GM23338 (cell line): Measurements from ENCODE around the gene ZNF177. TPM values are rescaled to one million over a fixed set of nuclear protein-coding genes. Genes with fewer than 3 reads are reported as not detected.
A peak's percentile ranks its signal among the peaks of the same experiment; 100 is the strongest.

Experiments used
- ATAC-seq: fragments of 200-7000 bp; cut with Tn5 transposase; 3 replicates; pipeline ENCODE4 v1.9.1; 2020
- DNase-seq: peaks from one replicate; pipeline ENCODE4 v3.0.0-alpha.2; 2015; ENCODE audit warnings: low spot score
- H2AFZ ChIP-seq: fragments of 200-600 bp; sonication (generic); 2 replicates; pipeline ENCODE4 v1.8.0; 2016; ENCODE audit warnings: antibody characterized with exemption, mild to moderate bottlenecking, moderate library complexity
- H3F3A ChIP-seq: fragments of 200-600 bp; sonication (generic); replicated peaks from 2 replicates; pipeline ENCODE4 v1.8.0; 2017; ENCODE audit warnings: antibody characterized with exemption, mixed run types, low read depth
- H3K27ac ChIP-seq: fragments of 200-600 bp; sonication (generic); 2 replicates; pipeline ENCODE4 v1.6.1; 2016; ENCODE audit warnings: low read depth
- H3K27me3 ChIP-seq: fragments of 200-600 bp; sonication (generic); 2 replicates; pipeline ENCODE4 v1.8.0; 2016; ENCODE audit warnings: mild to moderate bottlenecking, mixed run types, moderate library complexity; ENCODE audit not compliant: insufficient read depth
- H3K36me3 ChIP-seq: fragments of 200-600 bp; sonication (generic); 2 replicates; pipeline ENCODE4 v1.8.0; 2016; ENCODE audit warnings: mild to moderate bottlenecking; ENCODE audit not compliant: insufficient read depth
- H3K4me1 ChIP-seq: fragments of 200-600 bp; sonication (generic); 2 replicates; pipeline ENCODE4 v1.8.0; 2016; ENCODE audit warnings: mild to moderate bottlenecking, moderate library complexity; ENCODE audit not compliant: insufficient read depth
- H3K4me2 ChIP-seq: fragments of 200-600 bp; sonication (generic); 2 replicates; pipeline ENCODE4 v1.7.1; 2017; ENCODE audit warnings: mixed run types
- H3K4me3 ChIP-seq: fragments of 200-600 bp; sonication (generic); 2 replicates; pipeline ENCODE4 v1.6.1; 2016; ENCODE audit warnings: mixed run types
- H3K79me2 ChIP-seq: fragments of 200-600 bp; sonication (generic); replicated peaks from 2 replicates; pipeline ENCODE4 v1.8.0; 2017; ENCODE audit warnings: mild to moderate bottlenecking; ENCODE audit not compliant: insufficient read depth
- H3K9me2 ChIP-seq: fragments of 200-600 bp; sonication (generic); 2 replicates; pipeline ENCODE4 v1.8.0; 2017; ENCODE audit not compliant: insufficient read depth
- H4K20me1 ChIP-seq: fragments of 200-600 bp; sonication (generic); replicated peaks from 2 replicates; pipeline ENCODE4 v1.8.0; 2017; ENCODE audit warnings: mild to moderate bottlenecking; ENCODE audit not compliant: insufficient read depth
- H3K27ac Mint-ChIP-seq: 2 replicates; pipeline ENCODE4 v1.8.0; 2020; ENCODE audit warnings: inconsistent platforms, mild to moderate bottlenecking, moderate library complexity, mixed read lengths
- H3K27me3 Mint-ChIP-seq: 3 replicates; pipeline ENCODE4 v1.8.0; 2022; ENCODE audit warnings: low read depth, mild to moderate bottlenecking, moderate library complexity, mixed read lengths, inconsistent platforms; ENCODE audit not compliant: insufficient read depth, poor library complexity
- H3K36me3 Mint-ChIP-seq: 3 replicates; pipeline ENCODE4 v1.8.0; 2021; ENCODE audit warnings: low read depth, mild to moderate bottlenecking, inconsistent platforms, moderate library complexity, mixed read lengths
- H3K4me1 Mint-ChIP-seq: 3 replicates; pipeline ENCODE4 v1.8.0; 2020; ENCODE audit warnings: mild to moderate bottlenecking, inconsistent platforms, mixed read lengths
- H3K4me3 Mint-ChIP-seq: 3 replicates; pipeline ENCODE4 v1.8.0; 2021; ENCODE audit warnings: moderate library complexity, mild to moderate bottlenecking, inconsistent platforms, mixed read lengths
- H3K9me3 Mint-ChIP-seq: 3 replicates; pipeline ENCODE4 v1.8.0; 2020; ENCODE audit warnings: moderate library complexity, mild to moderate bottlenecking, inconsistent platforms, mixed read lengths
- CREB1 ChIP-seq: fragments of 250-450 bp; sonication (Bioruptor Pico); IDR thresholded peaks from 2 replicates; pipeline ENCODE4 v1.5.0; 2020; ENCODE audit warnings: low read depth, mild to moderate bottlenecking, moderate library complexity
- EZH2phosphoT487 ChIP-seq: fragments of 200-600 bp; sonication (generic); IDR thresholded peaks from one replicate; pipeline ENCODE4 v1.8.1; 2018; ENCODE audit warnings: antibody characterized with exemption; ENCODE audit not compliant: unreplicated experiment
- REST ChIP-seq: IDR thresholded peaks from one replicate; pipeline ENCODE4 v1.6.1; 2018; ENCODE audit warnings: antibody characterized with exemption; ENCODE audit not compliant: unreplicated experiment
- ZNF462 ChIP-seq: fragments of 250-450 bp; sonication (Bioruptor Pico); IDR thresholded peaks from 2 replicates; pipeline ENCODE4 v1.5.0; 2020; ENCODE audit warnings: mild to moderate bottlenecking, moderate library complexity
- polyA plus RNA-seq: library from polyadenylated mRNA; unstranded; fragments of >200 nt; fragmentation: Nextera tagmentation; extraction: Ambion mirVana; gene quantifications from 2 replicates; pipeline ENCODE4 v1.2.1, GENCODE V29; 2016
- total RNA-seq: library from RNA; depleted of rRNA; stranded (reverse); fragments of >200 nt; shearing (Covaris generic); gene quantifications from 2 replicates; pipeline ENCODE4 v1.2.3, GENCODE V29; 2014

Gene ZNF177
- total and polyA plus RNA-seq, 2 experiments from 2014 or later: 5.8 to 7.1 TPM

GRCh38 chr19:9342610-9343304, 20.1 kb upstream of the ZNF177 start:
- Histone ChIP-seq H3K4me3 (peak overlapping the region; percentile 12; the same call in 1 of the 2 replicates), H2AFZ (no peak overlapping the region), H3K36me3 (peaks cover 81% of the 10 kb centered on the region), H3K79me2 (0 out of 2 replicates have a peak, but pooled peaks cover 6% of the 10 kb centered on the region), H3K9me2 (no peaks in the 10 kb centered on the region), H3K4me1 (no peaks in the 10 kb centered on the region), H3K27me3 (no peaks in the 10 kb centered on the region), H3K27ac (no peak overlapping the region), H3F3A (no peaks in the 10 kb centered on the region), H3K4me2 (no peak overlapping the region), H4K20me1 (no peaks in the 10 kb centered on the region)
- Mint-ChIP-seq H3K4me3 (no peak overlapping the region), H3K9me3 (peaks cover 94% of the 10 kb centered on the region), H3K27me3 (peaks cover 2% of the 10 kb centered on the region), H3K27ac (no peak overlapping the region), H3K36me3 (peaks cover 85% of the 10 kb centered on the region), H3K4me1 (no peaks in the 10 kb centered on the region)
- DNase-seq (peak; percentile 14), ATAC-seq (no peak)
- TF ChIP-seq CREB1 (no peak), REST (no peak), ZNF462 (CRISPR knock-in tag) (no peak), EZH2phosphoT487 (no peak)
